Upper lobe of right lung (tissue), 1 donor: ENCODE results near the gene PLXNA4. TPM values are rescaled to one million over a fixed set of nuclear protein-coding genes. Genes with fewer than 3 reads are reported as not detected.

ENCODE experiments used
- ATAC-seq: fragments of 200-7000 bp; cut with Tn5 transposase; one replicate; pipeline ENCODE4 v1.9.1; 2020; ENCODE audit warnings: mild to moderate bottlenecking, moderate library complexity
- DNase-seq: peaks from one replicate; pipeline ENCODE4 v3.0.0-alpha.2; 2020
- H3K27ac ChIP-seq: fragments of 200-600 bp; one replicate; pipeline ENCODE4 v1.8.0; 2022
- H3K27me3 ChIP-seq: fragments of 200-600 bp; one replicate; pipeline ENCODE4 v1.8.0; 2022; ENCODE audit warnings: mild to moderate bottlenecking
- H3K36me3 ChIP-seq: fragments of 200-600 bp; one replicate; pipeline ENCODE4 v1.8.0; 2022
- H3K4me1 ChIP-seq: fragments of 200-600 bp; one replicate; pipeline ENCODE4 v1.8.0; 2022
- H3K4me3 ChIP-seq: fragments of 200-600 bp; one replicate; pipeline ENCODE4 v1.8.0; 2022; ENCODE audit warnings: mild to moderate bottlenecking
- H3K9me3 ChIP-seq: fragments of 200-600 bp; one replicate; pipeline ENCODE4 v1.8.0; 2022
- intact Hi-C: fragments of 100-400 bp; cut with DNase I; formaldehyde crosslinking; loops from one replicate; pipeline ENCODE4 v1.11.0; 2022
- total RNA-seq: library from RNA; stranded (reverse); fragmentation: NEBNext Ultra II Directional; extraction: Animal tissue kit (Norgen Biotek cat#: 25700); gene quantifications from one replicate; pipeline ENCODE4 v1.2.1, GENCODE V29; 2021
- TF ChIP-seq, protein P1 (sequence below): fragments of 200-600 bp; IDR thresholded peaks from one replicate; pipeline ENCODE4 v1.8.0; 2022; ENCODE audit warnings: antibody characterized with exemption
- donor health status: DM: no; HTN: yes; CAD: no; lungs with severe emphysema.

PLXNA4 gene
- total RNA-seq, 1 donor from 2014 or later = 7.2 TPM

DNA sequence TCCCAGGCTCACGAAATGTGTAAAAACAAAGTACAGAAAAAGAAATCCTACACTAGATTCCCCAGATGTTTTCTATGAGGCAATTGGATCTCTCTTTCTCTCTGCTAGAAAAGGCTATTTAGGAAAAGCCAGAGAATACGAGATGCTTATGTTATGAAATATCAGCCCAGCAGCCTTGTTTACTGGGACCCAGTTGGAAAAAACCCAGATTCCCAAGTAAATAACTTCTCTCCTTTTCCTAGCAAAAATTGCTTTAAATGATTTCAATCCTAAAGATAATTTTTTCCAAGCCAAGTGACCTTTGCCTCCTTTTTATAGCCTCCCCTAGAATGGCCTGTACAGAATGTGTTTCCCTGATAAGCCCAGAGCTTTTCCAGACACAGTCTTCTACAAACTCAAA, 199.3 kb downstream of the PLXNA4 start:
- no peak overlapping the region for H3K27ac ChIP-seq
- intact Hi-C loops = no loop called here
- no peaks in the 10 kb centered on the region for H3K27me3 ChIP-seq
- no peaks in the 10 kb centered on the region for H3K36me3 ChIP-seq
- no peak for DNase-seq
- ATAC-seq = no peak
- H3K4me1 ChIP-seq = peaks cover 19% of the 10 kb centered on the region
- H3K9me3 ChIP-seq = no peaks in the 10 kb centered on the region
- TF ChIP-seq, protein P1, sequence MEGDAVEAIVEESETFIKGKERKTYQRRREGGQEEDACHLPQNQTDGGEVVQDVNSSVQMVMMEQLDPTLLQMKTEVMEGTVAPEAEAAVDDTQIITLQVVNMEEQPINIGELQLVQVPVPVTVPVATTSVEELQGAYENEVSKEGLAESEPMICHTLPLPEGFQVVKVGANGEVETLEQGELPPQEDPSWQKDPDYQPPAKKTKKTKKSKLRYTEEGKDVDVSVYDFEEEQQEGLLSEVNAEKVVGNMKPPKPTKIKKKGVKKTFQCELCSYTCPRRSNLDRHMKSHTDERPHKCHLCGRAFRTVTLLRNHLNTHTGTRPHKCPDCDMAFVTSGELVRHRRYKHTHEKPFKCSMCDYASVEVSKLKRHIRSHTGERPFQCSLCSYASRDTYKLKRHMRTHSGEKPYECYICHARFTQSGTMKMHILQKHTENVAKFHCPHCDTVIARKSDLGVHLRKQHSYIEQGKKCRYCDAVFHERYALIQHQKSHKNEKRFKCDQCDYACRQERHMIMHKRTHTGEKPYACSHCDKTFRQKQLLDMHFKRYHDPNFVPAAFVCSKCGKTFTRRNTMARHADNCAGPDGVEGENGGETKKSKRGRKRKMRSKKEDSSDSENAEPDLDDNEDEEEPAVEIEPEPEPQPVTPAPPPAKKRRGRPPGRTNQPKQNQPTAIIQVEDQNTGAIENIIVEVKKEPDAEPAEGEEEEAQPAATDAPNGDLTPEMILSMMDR = no peak
- H3K4me3 ChIP-seq = no peak overlapping the region

DNA sequence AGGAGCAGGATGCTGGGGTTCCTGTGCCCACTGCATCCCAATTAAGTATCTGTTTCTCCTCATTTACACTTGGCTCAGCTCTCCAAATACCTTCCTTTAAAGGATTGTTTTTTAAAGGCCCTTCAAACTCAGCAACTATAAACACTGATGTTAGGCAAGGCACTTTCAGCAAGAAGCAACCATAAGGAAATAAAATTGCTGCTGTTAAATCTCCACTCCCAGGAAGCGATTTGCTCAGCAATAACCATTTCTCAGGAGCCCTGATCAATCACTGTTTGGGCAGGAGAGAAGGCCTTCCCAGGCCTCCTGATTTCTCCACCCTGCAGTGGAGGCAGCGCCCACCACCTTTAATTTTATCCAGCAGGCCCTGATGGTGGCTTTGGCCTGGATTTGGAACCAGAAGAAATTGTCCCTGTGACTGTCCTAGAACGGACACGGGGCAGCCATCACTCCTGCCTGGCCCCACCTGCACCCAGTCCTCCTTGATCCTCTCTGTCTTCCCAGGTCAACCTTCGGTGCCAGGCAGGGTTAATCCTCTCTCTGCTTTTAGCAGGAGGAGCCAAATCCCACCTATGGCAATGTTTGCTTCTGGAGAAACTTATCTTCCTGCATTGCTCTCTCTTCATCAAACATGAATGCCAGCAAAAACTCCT, 199.8 kb downstream of the PLXNA4 start:
- H3K36me3 ChIP-seq = no peaks in the 10 kb centered on the region
- H3K9me3 ChIP-seq = no peaks in the 10 kb centered on the region
- no peak overlapping the region for H3K27ac ChIP-seq
- intact Hi-C loops = no loop called here
- no peak for ATAC-seq
- H3K27me3 ChIP-seq = no peaks in the 10 kb centered on the region
- no peak for DNase-seq
- TF ChIP-seq, protein P1 = no peak
- no peak overlapping the region for H3K4me3 ChIP-seq
- peaks cover 14% of the 10 kb centered on the region for H3K4me1 ChIP-seq

DNA sequence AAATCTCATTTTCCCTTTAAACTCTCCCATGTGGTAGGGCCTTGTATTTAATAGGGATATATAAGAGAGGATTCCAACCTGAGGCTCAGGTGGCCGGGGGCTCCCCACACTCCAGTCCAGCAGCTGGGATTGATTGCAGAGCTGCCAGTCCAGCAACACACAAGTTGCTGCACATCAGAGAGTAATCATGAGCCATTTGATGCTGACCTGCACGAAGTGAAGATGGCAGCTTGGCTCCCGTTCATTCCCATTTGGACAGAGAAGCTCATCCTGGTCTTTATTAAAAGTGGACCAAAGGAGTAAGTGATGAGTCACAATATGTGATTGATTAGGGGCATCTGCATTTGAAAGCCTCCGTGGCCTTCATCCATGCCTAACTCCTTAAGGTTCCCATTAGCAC, 202.4 kb downstream of the PLXNA4 start:
- TF ChIP-seq, protein P1 = no peak
- Histone ChIP-seq H3K27ac (no peak overlapping the region), H3K36me3 (no peaks in the 10 kb centered on the region), H3K27me3 (no peaks in the 10 kb centered on the region), H3K4me1 (peaks cover 5% of the 10 kb centered on the region), H3K4me3 (no peak overlapping the region), H3K9me3 (no peaks in the 10 kb centered on the region)
- ATAC-seq = no peak
- no peak for DNase-seq
- intact Hi-C loops = no loop called here

DNA sequence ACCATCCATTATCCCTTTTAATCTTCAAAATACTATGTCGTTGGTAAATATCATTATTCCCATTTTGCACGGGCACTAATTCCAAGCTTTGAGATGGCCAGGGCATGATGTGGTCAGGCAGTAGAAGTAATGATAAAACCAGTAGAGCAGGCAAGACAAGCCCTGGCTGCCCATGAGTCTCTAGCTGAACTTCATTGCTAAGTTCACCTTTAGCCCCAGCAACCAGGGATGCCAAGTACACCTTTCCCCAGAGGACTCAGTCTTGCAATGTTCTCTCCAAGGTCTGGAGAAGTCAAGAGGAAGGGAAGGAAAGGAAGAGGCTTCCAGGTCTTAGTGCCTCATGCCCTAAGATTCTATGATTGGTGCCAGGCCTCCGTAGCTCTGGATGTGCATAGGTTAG, 203.2 kb downstream of the PLXNA4 start:
- no peaks in the 10 kb centered on the region for H3K27me3 ChIP-seq
- ATAC-seq = no peak

DNA sequence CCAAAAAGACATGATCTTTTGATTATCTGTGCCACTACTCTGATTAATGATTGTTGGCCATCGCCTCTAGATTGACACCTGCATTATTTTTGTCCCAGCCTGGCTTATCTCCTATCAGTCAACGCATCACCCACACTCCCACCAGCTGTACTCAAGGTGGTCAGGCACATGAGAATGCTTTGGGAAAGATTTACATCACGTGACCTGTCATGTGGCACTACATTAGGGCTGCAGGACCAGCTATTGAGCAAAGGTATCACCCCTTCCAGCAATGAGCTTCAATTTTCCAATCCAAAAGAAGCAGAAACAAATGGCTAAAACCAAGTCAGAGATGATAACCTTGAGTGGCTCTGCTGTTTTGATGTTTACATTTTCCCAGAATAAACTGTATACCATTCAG, 204.3 kb downstream of the PLXNA4 start:
- Histone ChIP-seq H3K4me3 (no peak overlapping the region), H3K27ac (no peak overlapping the region), H3K27me3 (no peaks in the 10 kb centered on the region), H3K4me1 (peaks cover 5% of the 10 kb centered on the region), H3K9me3 (no peaks in the 10 kb centered on the region), H3K36me3 (no peaks in the 10 kb centered on the region)
- ATAC-seq = no peak
- intact Hi-C loops = no loop called here
- no peak for DNase-seq
- TF ChIP-seq, protein P1 = no peak

More for the DNA sequence above, 203.2 kb downstream of the PLXNA4 start:
- no peak overlapping the region for H3K27ac ChIP-seq
- intact Hi-C loops = no loop called here
- H3K9me3 ChIP-seq = no peaks in the 10 kb centered on the region
- peaks cover 5% of the 10 kb centered on the region for H3K4me1 ChIP-seq
- no peak overlapping the region for H3K4me3 ChIP-seq
- TF ChIP-seq, protein P1 = no peak
- H3K36me3 ChIP-seq = no peaks in the 10 kb centered on the region
- DNase-seq = no peak
